HepG2 (cell line): ENCODE measurements around the gene IFIT2. TPM values are rescaled to one million over a fixed set of nuclear protein-coding genes. Genes with fewer than 3 reads are reported as not detected.

Experiments used
- ARID5B ChIP-seq: IDR thresholded peaks from 2 replicates; pipeline ENCODE4 v1.4.0; 2020; ENCODE audit warnings: mild to moderate bottlenecking, missing genetic modification reagents
- ATF4 ChIP-seq, 2 experiments: fragments of 450-650 bp in 1 of 2; sonication (generic) in 1 of 2; formaldehyde crosslinking; IDR thresholded peaks; 2 replicates each; pipeline versions ENCODE4 v1.5.0 to v1.8.0; 2020 to 2022; ENCODE audit warnings: mild to moderate bottlenecking in 1 of 2, missing genetic modification reagents in 1 of 2
- CEBPG ChIP-seq: IDR thresholded peaks from 2 replicates; pipeline ENCODE4 v1.6.1; 2016
- GATAD2A ChIP-seq: IDR thresholded peaks from 2 replicates; pipeline ENCODE4 v1.6.1; 2016
- HNF4A ChIP-seq: sonication (generic); formaldehyde crosslinking; IDR thresholded peaks from 2 replicates; pipeline ENCODE4 v1.4.0; 2020; ENCODE audit warnings: missing genetic modification reagents
- HNF4G ChIP-seq, 2 experiments: sonication (generic) in 1 of 2; formaldehyde crosslinking in 1 of 2; IDR thresholded peaks; 2 replicates each; pipeline versions ENCODE4 v1.4.0 to v1.6.1; 2011 to 2020; ENCODE audit warnings: borderline replicate concordance in 2 of 2, low read depth in 2 of 2, mild to moderate bottlenecking in 2 of 2, low read length in 1 of 2, missing genetic modification reagents in 1 of 2, moderate library complexity in 1 of 2
- HOMEZ ChIP-seq: IDR thresholded peaks from 2 replicates; pipeline ENCODE4 v1.6.1; 2016; ENCODE audit warnings: low read depth
- TEAD3 ChIP-seq: optimal IDR thresholded peaks from 2 replicates; pipeline ENCODE3; 2016; ENCODE audit warnings: borderline replicate concordance
- TSC22D2 ChIP-seq: sonication (generic); formaldehyde crosslinking; IDR thresholded peaks from 2 replicates; pipeline ENCODE4 v1.5.1; 2020; ENCODE audit warnings: missing genetic modification reagents, mild to moderate bottlenecking, borderline replicate concordance
- ZBTB43 ChIP-seq: sonication (generic); formaldehyde crosslinking; conservative IDR thresholded peaks from 2 replicates; pipeline ENCODE4 v1.4.0; 2020; ENCODE audit warnings: missing genetic modification reagents
- ZFY ChIP-seq: sonication (generic); formaldehyde crosslinking; IDR thresholded peaks from 2 replicates; pipeline ENCODE4 v1.4.0; 2020; ENCODE audit warnings: missing genetic modification reagents
- ZNF276 ChIP-seq: sonication (generic); formaldehyde crosslinking; IDR thresholded peaks from 2 replicates; pipeline ENCODE4 v1.4.0; 2020; ENCODE audit warnings: mild to moderate bottlenecking, low read depth, missing genetic modification reagents
- ZNF33A ChIP-seq: sonication (generic); formaldehyde crosslinking; IDR thresholded peaks from 2 replicates; pipeline ENCODE4 v1.5.1; 2020; ENCODE audit warnings: missing genetic modification reagents, mild to moderate bottlenecking, moderate library complexity, borderline replicate concordance
- ZNF512 ChIP-seq: sonication (generic); formaldehyde crosslinking; IDR thresholded peaks from 2 replicates; pipeline ENCODE4 v1.4.0; 2020; ENCODE audit warnings: mild to moderate bottlenecking, missing genetic modification reagents
- polyA plus RNA-seq, 8 experiments: library from polyadenylated mRNA; depleted of rRNA in 3 of 8; stranded (reverse) in 7 of 8; unstranded in 1 of 8; fragments of >200 nt; fragmentation: Illumina TruSeq in 4 of 8; extraction: Trizol in 4 of 8; gene quantifications; 2 replicates each; pipeline versions ENCODE4 v1.2.1 to v1.2.3, GENCODE V29; 2011 to 2016; ENCODE audit warnings: low read depth in 4 of 8, missing spikeins in 1 of 8, mixed read lengths in 1 of 8; ENCODE audit not compliant: insufficient read depth in 1 of 8
- total RNA-seq, 5 experiments: library from RNA; depleted of rRNA; stranded (reverse); fragments of >200 nt; fragmentation: Illumina TruSeq; extraction: Trizol; gene quantifications; 2 replicates each; pipeline ENCODE4 v1.2.3, GENCODE V29; 2016; ENCODE audit warnings: low read depth in 1 of 5

IFIT2 gene
- total and polyA plus RNA-seq, 2 of the 13 experiments (the other 11 are each of a cell fraction or from before 2014, with no cell fraction given): 0.04 to 0.15 TPM

GRCh38 chr10:89346405-89347254, 44.8 kb downstream of the IFIT2 start (continued):
- TF ChIP-seq HNF4G (IDR thresholded peaks at IDR 0.05; ENCODE audit: borderline replicate concordance, low read depth, low read length) (0 out of 2 replicates have a peak, but pooled peaks have one; percentile 35), HNF4G (CRISPR knock-in tag; IDR thresholded peaks at IDR 0.05; ENCODE audit: borderline replicate concordance, low read depth) (no peak), ZBTB43 (CRISPR knock-in tag) (no peak), HNF4A (CRISPR knock-in tag) (peak; percentile 26), ATF4 (CRISPR knock-in tag; IDR thresholded peaks at IDR 0.05) (peak in 1 of 2 experiments; percentile 89; a peak in 2 of 4 replicates), CEBPG (CRISPR knock-in tag) (peak; percentile 86), ZNF33A (CRISPR knock-in tag) (no peak), ZNF512 (CRISPR knock-in tag) (no peak), TEAD3 (CRISPR knock-in tag) (peak; percentile 23), HOMEZ (CRISPR knock-in tag) (no peak), ARID5B (CRISPR knock-in tag) (peak; percentile 25; the same call in 1 of the 2 replicates), ZFY (CRISPR knock-in tag) (no peak), TSC22D2 (CRISPR knock-in tag) (no peak), GATAD2A (CRISPR knock-in tag) (peak; percentile 57; the same call in 1 of the 2 replicates), ZNF276 (CRISPR knock-in tag) (no peak)
